Sigmoid colon (tissue), 7 donors: ENCODE data around the gene CAPN15. TPM values are rescaled to one million over a fixed set of nuclear protein-coding genes. Genes with fewer than 3 reads are reported as not detected.

Source experiments
- DNase-seq: peaks from one replicate; pipeline ENCODE4 v3.0.0-alpha.2; 2019
- H3K27ac ChIP-seq, 4 donors: fragments of 200-600 bp; sonication (generic); one replicate each; pipeline ENCODE4 v1.5.1; 2016 to 2019; ENCODE audit warnings: mild to moderate bottlenecking in 1 of 4
- H3K27me3 ChIP-seq, 3 donors: fragments of 200-600 bp; sonication (generic); one replicate each; pipeline ENCODE4 v1.5.1; 2019; ENCODE audit warnings: mild to moderate bottlenecking in 1 of 3
- H3K36me3 ChIP-seq, 4 donors: fragments of 200-600 bp; sonication (generic); one replicate each; pipeline ENCODE4 v1.5.1; 2016 to 2019
- H3K4me1 ChIP-seq, 4 donors: fragments of 200-600 bp; sonication (generic); one replicate each; pipeline ENCODE4 v1.5.1; 2017 to 2019
- H3K4me3 ChIP-seq, 4 donors: fragments of 200-600 bp; sonication (generic); one replicate each; pipeline ENCODE4 v1.5.1; 2017 to 2019; ENCODE audit warnings: mild to moderate bottlenecking in 2 of 4, moderate library complexity in 1 of 4
- H3K9me3 ChIP-seq, 4 donors: fragments of 200-600 bp in 3 of 4; sonication (generic) in 3 of 4; one replicate each; pipeline versions ENCODE4 v1.5.1 to v1.6.1; 2013 to 2019
- EP300 ChIP-seq, 4 donors: sonication (generic); formaldehyde crosslinking; IDR thresholded peaks; one replicate each; pipeline ENCODE4 v1.6.1; 2017; ENCODE audit warnings: antibody characterized with exemption in 4 of 4
- POLR2A ChIP-seq, 2 donors: fragments of 450-650 bp; IDR thresholded peaks; one replicate each; pipeline ENCODE4 v1.6.1; 2016; ENCODE audit warnings: antibody characterized with exemption in 2 of 2, mild to moderate bottlenecking in 2 of 2, moderate library complexity in 2 of 2
- POLR2AphosphoS5 ChIP-seq, 4 donors: sonication (generic); formaldehyde crosslinking; IDR thresholded peaks; one replicate each; pipeline ENCODE4 v1.6.1; 2017; ENCODE audit warnings: antibody characterized with exemption in 4 of 4
- WGBS, 2 donors: extraction: QIAGEN DNeasy Blood & Tissue Kit; methylation state at CpG; one replicate each; pipeline ENCODE4 v1.1.7; 2013; 5-methylcytosine and 5-hydroxymethylcytosine counted together
- intact Hi-C: fragments of 100-400 bp; cut with DNase I; formaldehyde crosslinking; loops from one replicate; pipeline ENCODE4 v1.15.1; 2023
- polyA plus RNA-seq, 3 donors: library from polyadenylated mRNA; stranded (reverse); fragments of 200-250 nt; gene quantifications; one replicate each; pipeline ENCODE4 v1.2.3, GENCODE V29; 2013
- total RNA-seq, 4 donors: library from RNA; depleted of rRNA; stranded (reverse); fragments of >200 nt; gene quantifications; one replicate each; pipeline ENCODE4 v1.1.0, GENCODE V29; 2016
- TF ChIP-seq, protein P1 (sequence below), 4 experiments: fragments of 450-650 bp in 3 of 4; fragments of 200-600 bp in 1 of 4; IDR thresholded peaks; one replicate each; pipeline ENCODE4 v1.5.1; 2016 to 2019; ENCODE audit warnings: antibody characterized with exemption in 4 of 4, mild to moderate bottlenecking in 3 of 4, moderate library complexity in 2 of 4
- donor health status: healthy with polysubstance abuse.
- donor health status: Bipolar disorder and iron deficiency.
- donor health status: healthy.

CAPN15 gene
- total and polyA plus RNA-seq, 7 donors = 10.3 to 85.8 (median 24.4) TPM

DNA sequence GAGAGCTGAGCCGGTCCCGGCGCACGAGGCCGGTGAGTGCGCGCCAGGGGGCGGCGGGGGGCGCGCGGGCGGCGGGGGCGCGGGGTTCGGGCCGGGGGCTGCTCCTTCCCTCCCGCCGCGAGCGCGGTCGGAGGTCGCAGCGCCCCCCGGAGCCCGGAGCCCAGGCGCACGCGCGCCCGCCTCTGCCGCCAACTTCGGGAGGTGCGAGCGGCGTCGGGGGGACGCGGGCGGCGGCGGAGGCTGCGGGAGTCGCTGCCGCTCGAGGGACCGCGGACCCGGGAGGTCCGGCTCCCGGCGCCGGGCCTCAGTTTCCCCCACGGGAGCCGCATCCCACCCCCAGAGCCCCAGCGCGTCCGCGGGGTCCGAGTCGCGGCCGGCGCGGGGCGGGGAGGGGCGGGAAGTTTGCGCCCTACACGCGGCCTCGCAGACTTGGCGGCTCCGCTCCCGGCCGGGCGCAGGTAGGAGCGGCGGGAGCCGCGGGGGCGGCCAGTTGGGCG lies 32.7 kb downstream of the CAPN15 start, which contains the start of gene PRR35:
PRR35 (plus strand) TSS at position 191 of the 497 bp plus-strand sequence. CDS start 2,901 bp downstream, outside the sequence.
- TF ChIP-seq EP300 (IDR thresholded peaks at IDR 0.05) (no peak), POLR2AphosphoS5 (IDR thresholded peaks at IDR 0.05) (no peak)
- H3K36me3 ChIP-seq = no peaks in the 10 kb centered on the region
- H3K9me3 ChIP-seq = no peaks in the 10 kb centered on the region
- peaks cover 0 to 16% (median 8%) of the 10 kb centered on the region in 4 donors for H3K4me1 ChIP-seq
- H3K27me3 ChIP-seq = peaks cover 24 to 57% (median 42%) of the 10 kb centered on the region in 3 donors
- H3K4me3 ChIP-seq = no peak within 1 kb of the TSS
- no peak for DNase-seq
- intact Hi-C loops = no loop called here
- no peak within 1 kb of the TSS for H3K27ac ChIP-seq
- 1 to 2% methylated on average over 84 of the region's 84 CpGs for WGBS, 2 donors

DNA sequence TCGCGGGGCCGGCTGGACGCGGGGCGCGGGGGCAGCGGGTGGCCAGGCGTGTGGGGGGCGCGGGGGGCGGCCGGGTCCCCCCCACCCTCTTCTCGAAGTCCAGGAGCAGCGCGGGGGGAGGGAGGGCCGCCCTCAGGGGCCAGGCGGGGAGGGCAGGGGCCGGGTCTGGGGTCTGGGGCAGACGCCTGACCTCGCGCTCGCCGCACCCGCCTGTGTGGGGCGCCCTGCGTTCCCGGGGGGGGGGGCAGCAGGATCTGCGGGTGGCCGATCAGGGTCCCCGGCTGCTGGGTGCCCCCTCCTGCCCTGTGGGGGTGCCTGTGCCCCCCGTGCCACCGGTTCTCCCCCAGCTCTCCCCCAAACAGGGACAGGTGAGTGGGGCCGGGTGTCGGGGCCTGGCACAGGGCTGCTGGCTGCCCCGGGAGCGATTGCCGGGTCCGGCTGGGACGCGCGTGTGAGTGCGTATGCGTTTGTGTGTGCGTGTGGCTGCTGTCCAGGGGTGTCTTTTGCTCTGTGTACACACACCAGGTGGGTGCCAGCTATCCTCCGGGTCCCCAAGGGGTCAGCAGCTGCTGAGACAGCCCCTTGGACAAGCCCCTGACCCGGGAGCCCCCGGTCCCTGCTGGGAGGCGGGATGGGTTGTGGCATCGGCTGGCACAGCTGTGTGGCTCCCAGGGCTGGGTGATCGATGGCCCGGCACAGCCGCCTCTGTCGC lies 33.3 kb downstream of the CAPN15 start:
- intact Hi-C loops = no loop called here
- peaks cover 0 to 22% (median 14%) of the 10 kb centered on the region in 4 donors for H3K4me1 ChIP-seq
- H3K36me3 ChIP-seq = no peaks in the 10 kb centered on the region
- no peaks in the 10 kb centered on the region for H3K9me3 ChIP-seq
- H3K27me3 ChIP-seq = peaks cover 24 to 57% (median 42%) of the 10 kb centered on the region in 3 donors
- WGBS, 2 donors = 8 to 22% methylated on average over 54 of the region's 54 CpGs
- H3K4me3 ChIP-seq = no peak overlapping the region
- no peak overlapping the region for H3K27ac ChIP-seq
- DNase-seq = no peak
- TF ChIP-seq EP300 (IDR thresholded peaks at IDR 0.05) (no peak), POLR2A (IDR thresholded peaks at IDR 0.05) (no peak), POLR2AphosphoS5 (IDR thresholded peaks at IDR 0.05) (no peak)
- TF ChIP-seq, protein P1, sequence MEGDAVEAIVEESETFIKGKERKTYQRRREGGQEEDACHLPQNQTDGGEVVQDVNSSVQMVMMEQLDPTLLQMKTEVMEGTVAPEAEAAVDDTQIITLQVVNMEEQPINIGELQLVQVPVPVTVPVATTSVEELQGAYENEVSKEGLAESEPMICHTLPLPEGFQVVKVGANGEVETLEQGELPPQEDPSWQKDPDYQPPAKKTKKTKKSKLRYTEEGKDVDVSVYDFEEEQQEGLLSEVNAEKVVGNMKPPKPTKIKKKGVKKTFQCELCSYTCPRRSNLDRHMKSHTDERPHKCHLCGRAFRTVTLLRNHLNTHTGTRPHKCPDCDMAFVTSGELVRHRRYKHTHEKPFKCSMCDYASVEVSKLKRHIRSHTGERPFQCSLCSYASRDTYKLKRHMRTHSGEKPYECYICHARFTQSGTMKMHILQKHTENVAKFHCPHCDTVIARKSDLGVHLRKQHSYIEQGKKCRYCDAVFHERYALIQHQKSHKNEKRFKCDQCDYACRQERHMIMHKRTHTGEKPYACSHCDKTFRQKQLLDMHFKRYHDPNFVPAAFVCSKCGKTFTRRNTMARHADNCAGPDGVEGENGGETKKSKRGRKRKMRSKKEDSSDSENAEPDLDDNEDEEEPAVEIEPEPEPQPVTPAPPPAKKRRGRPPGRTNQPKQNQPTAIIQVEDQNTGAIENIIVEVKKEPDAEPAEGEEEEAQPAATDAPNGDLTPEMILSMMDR (IDR thresholded peaks at IDR 0.05) = no peak

DNA sequence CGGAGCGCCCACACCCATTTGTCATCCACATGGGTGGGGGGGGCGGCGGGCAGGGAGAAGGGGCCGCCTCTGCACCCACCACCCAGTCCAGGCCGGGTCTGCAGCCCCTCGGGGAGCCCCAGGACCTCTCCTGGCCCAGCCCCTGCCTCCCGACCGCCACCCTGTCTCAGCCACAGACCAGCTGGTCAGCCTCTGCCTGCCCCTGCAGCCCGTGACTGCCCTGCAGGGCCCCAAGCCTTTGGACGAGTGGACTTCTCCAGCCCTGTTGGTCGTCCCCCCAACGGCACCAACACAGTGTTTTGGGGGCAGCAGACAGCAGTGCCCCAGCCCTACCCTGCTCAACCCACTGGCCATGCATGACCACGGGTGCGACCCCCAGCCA lies 33.9 kb downstream of the CAPN15 start:
- Histone ChIP-seq H3K9me3 (no peaks in the 10 kb centered on the region), H3K27me3 (peaks cover 24 to 57% (median 42%) of the 10 kb centered on the region in 3 donors), H3K4me1 (peaks cover 0 to 27% (median 19%) of the 10 kb centered on the region in 4 donors), H3K27ac (no peak overlapping the region), H3K4me3 (no peak overlapping the region), H3K36me3 (no peaks in the 10 kb centered on the region)
- no peak for TF ChIP-seq POLR2AphosphoS5 (IDR thresholded peaks at IDR 0.05)
- no peak for TF ChIP-seq EP300 (IDR thresholded peaks at IDR 0.05)
- TF ChIP-seq POLR2A (IDR thresholded peaks at IDR 0.05) = no peak
- TF ChIP-seq, protein P1 (IDR thresholded peaks at IDR 0.05) = no peak
- WGBS, 2 donors = 50 to 70% methylated on average over 15 of the region's 15 CpGs
- no peak for DNase-seq
- intact Hi-C loops = no loop called here

DNA sequence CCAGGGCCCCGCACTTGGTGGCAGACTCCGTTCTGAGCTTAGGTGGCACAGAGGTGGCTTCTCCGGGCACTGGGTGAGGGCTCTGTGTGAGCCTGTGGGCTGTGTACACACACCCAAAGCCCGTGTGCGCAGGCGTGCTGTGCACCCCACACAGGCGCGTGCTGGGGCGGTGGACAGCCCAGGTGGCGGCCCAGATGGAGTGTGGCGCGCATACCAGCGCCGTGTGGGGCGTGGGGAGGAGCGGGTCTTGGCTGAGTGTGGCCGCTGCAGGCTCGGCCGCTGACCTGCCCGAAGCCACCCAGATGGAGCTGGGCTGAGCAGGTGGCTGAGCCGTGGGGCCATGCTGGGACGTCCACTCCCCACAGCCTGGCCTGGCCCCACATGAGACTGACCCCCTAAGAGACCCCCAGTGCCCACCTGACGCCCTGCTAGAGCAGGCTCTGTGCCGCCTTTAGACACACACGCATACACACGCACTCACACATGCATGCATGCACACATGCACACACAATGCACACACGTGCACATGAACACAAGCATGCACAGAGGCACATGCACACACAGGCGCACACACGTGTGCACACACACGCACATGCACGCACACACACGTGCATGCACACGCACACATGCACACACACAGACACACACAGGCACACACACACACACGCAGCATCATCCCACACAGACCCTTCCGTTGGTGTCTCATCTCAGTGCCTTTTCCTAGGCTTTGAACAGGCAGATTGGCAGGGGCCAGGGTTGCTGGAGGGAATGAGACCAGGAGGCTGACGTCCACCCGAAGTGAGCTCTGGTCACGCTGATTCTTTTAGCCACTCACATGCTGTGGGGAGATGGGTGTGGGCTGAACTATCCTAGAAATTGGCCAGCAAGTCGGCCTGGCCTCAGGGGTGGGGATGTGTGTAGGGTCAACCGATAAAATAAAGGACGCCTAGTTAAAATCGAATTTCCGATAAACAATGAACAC lies 34.7 kb downstream of the CAPN15 start:
- TF ChIP-seq POLR2A (IDR thresholded peaks at IDR 0.05) (no peak), EP300 (IDR thresholded peaks at IDR 0.05) (no peak), POLR2AphosphoS5 (IDR thresholded peaks at IDR 0.05) (no peak)
- TF ChIP-seq, protein P1 (IDR thresholded peaks at IDR 0.05) = no peak
- H3K4me1 ChIP-seq = peaks cover 0 to 36% (median 28%) of the 10 kb centered on the region in 4 donors
- intact Hi-C loops = no loop called here
- DNase-seq = no peak
- H3K27ac ChIP-seq = no peak overlapping the region
- peaks cover 24 to 57% (median 42%) of the 10 kb centered on the region in 3 donors for H3K27me3 ChIP-seq
- H3K36me3 ChIP-seq = no peaks in the 10 kb centered on the region
- 75 to 89% methylated on average over 43 of the region's 43 CpGs for WGBS, 2 donors
- no peaks in the 10 kb centered on the region for H3K9me3 ChIP-seq
- H3K4me3 ChIP-seq = no peak overlapping the region
